GM18873 (cell line): ENCODE results near the gene NTF3.

Experiments
- ATAC-seq: cut with Tn5 transposase; IDR thresholded peaks from one replicate; pipeline ENCODE4 v1.9.1; 2021; ENCODE audit warnings: mild to moderate bottlenecking, moderate library complexity, moderate number of reproducible peaks; ENCODE audit not compliant: unreplicated experiment, low FRiP score

NTF3 gene

GRCh38 chr12:5509102-5509501, 77.2 kb downstream of the NTF3 start:
- ATAC-seq = no peak

- ATAC-seq = no peak
These were observed 77.6 kb downstream of the NTF3 start for GRCh38 chr12:5509557-5509956.

DNA sequence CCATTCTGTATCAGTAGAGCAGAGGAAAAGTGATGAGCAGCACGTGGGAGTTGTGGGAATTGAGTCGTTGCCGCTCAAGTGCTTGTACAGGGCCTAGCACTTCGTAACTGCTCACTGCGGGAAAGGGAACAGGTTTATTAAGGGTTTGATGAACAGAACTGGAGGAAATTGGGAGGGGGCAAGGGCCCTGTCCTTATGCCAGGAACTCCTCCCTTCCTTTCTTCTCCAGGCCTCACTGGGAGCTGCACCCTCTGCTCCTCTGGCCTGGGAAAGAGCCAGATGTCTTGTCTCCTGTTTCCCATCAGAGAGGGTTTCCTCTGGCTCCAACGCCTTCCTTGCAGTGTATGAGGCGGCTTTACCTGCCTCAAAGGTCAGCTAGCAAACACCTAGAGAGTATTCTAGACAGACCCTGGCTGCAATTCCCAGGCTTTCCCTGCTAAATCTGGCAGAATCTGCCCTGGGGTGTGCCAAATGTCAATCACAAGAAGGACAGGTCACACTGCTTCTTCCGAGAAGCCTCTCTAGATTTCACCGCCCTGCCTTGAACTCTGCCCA, 78.4 kb downstream of the NTF3 start:
- no peak for ATAC-seq

DNA sequence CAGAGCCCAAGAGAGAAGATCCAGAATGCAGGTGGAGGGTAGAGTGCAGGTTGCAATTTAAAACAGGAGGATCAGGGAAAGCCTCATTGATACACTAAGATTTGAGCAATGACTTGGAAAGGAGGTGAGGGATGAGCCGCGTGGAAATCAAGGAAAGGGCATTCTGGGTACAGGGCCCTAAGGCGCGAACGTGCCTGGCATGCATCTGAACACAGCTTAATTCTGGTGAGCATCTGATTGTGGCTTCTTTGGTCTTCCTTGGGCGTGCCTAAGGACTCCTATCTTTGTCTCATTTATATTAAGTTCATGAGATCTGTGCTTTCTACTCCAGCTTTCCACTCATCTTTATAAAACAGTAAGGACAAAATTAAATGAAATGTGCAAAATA, 79.3 kb downstream of the NTF3 start:
- no peak for ATAC-seq

- ATAC-seq = no peak
These were observed 80.0 kb downstream of the NTF3 start for GRCh38 chr12:5511644-5512600.

DNA sequence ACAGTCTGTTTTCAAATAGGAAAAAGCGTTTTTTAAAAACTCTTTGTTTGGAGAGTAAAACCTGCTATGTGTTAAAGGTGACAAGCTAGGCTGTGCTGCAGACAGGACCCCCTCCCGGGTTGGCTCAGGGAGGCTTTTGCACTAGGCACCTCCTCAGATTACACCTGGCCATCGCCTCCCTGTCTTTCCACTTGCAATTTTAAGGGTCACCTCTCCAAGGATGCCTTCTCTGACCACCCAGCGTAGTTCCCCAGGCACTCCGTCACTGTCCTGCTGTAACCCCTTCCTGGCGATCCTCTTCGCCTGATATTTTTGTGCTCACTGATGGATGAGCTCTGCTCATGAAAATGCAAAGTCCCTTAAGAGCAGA, 80.7 kb downstream of the NTF3 start:
- ATAC-seq = no peak

- ATAC-seq = no peak
These were observed 81.5 kb downstream of the NTF3 start for GRCh38 chr12:5513406-5513805.

- no peak for ATAC-seq
These were observed 82.1 kb downstream of the NTF3 start for GRCh38 chr12:5514016-5514415.

GRCh38 chr12:5514545-5514944, 82.6 kb downstream of the NTF3 start:
- no peak for ATAC-seq

- ATAC-seq = no peak
These were observed 83.5 kb downstream of the NTF3 start for GRCh38 chr12:5515458-5515857.

DNA sequence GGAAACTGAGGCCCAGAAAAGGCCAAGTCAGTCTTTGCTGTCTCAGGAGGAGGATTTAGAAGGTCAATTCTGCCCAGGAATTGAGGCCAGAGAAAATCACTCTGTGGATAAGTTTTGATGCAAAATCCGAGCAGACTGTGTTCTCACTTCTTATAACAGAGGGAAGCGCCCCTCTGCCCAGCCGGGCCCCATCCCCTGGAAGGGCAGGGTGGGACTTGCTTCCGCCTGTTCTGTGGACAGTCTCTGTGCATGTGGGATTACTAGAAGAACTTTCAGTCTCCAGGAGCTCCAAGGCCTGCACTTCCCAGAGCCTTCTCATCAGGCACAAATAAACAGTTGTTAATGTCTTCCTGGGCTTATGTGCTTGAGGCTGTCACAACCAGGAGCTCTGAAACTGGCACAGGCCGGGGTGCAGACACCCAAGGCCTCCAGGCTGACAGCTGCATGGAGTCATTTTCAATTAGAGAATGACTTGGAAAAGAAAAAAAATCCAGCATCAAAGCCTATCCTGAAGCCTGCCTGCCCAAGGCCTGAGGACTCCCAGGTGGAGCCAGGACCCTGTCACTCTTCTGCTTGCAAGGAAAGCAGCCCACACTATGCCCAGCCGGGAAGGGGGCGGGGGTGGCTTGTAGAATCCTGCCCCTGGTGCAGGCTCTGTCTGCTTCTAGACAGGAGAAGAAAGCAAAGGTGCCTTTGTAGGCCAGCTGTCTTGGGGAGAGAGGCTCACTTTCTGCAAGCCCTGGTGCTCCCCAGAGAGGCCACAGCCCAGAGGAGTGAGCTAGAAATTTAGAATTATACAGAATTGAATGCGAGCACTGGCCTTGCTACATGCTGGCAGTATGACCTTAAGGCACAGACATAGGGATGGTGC, 84.7 kb downstream of the NTF3 start:
- no peak for ATAC-seq

GRCh38 chr12:5518584-5519365, 86.9 kb downstream of the NTF3 start:
- no peak for ATAC-seq

DNA sequence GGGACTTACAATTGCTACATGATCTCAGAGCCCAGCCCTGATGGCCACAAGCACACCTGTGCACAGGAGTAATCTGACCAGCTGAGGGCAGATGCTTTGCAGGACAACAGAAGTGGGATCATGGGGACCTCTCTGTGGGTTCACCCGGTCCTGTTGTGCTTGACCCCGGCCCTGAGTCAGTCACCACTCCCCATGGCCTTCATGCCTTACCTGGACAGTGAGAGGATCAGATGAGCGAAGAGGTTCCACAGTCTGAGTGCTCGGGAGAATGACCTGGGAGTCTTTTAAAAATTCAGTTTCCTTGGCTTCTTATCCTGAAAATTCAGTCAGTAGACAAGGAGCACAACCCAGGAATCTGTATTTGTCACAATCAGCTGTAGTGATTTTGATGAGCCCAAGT, 88.1 kb downstream of the NTF3 start:
- no peak for ATAC-seq

DNA sequence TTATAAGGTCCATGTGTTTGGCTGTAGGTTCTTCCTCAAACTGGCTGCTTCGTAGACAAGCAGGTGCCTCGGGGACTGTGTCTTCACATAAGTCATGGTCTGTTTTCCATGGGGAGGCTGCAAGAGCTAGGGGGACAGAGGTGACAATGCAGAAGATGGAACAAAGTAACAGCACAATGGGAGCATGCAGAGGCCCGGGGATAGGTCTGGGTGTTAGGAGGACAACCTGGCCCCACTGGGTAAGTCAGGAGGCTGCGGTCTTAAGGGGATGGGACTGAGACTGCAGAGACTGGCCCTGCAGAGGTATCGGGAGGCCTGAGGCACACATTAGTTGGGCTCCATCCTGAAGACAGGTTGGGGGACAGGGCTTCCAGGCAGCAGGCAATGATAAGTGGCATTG, 88.9 kb downstream of the NTF3 start:
- no peak for ATAC-seq

DNA sequence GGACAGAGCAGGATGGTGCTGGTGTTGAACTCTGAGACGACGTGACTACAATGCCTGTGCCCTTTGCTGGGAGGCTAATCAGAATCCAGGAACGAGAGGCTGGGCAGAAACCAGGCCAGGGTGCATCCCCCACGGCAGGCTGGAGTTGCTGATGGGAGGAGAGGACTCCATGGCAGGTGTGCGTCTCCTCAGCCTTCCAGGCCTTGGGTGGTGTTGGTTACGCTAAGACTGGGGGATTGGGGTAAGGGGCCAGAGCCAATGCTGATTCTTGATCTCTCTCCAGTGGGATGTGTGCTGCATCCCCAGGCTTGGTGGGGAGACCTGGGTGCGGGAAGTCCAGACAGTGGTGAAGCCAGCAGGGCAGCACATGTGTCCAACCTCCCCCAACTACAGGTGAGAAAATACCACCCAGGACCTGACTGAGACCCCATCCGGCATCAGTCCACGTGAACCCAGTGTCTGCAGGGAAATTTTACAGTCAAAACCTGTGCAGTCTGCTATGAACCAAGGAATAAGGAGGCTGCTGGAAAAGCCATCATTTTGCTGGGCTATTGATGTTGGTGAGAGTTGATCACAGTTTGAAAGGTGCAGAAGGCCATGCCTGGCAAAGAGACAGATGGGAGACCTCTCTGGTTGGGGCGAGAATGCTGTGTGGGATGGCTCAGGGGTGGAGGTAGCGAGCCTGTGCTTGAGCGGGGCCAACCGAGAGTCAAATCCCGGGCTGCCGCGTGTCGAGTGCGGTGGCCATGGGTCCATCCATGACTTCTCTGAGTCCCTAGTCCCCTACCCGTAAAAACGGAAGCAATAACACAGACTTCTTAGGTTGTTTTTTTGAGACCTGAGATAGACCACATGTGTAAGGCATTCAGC, 89.8 kb downstream of the NTF3 start:
- no peak for ATAC-seq

DNA sequence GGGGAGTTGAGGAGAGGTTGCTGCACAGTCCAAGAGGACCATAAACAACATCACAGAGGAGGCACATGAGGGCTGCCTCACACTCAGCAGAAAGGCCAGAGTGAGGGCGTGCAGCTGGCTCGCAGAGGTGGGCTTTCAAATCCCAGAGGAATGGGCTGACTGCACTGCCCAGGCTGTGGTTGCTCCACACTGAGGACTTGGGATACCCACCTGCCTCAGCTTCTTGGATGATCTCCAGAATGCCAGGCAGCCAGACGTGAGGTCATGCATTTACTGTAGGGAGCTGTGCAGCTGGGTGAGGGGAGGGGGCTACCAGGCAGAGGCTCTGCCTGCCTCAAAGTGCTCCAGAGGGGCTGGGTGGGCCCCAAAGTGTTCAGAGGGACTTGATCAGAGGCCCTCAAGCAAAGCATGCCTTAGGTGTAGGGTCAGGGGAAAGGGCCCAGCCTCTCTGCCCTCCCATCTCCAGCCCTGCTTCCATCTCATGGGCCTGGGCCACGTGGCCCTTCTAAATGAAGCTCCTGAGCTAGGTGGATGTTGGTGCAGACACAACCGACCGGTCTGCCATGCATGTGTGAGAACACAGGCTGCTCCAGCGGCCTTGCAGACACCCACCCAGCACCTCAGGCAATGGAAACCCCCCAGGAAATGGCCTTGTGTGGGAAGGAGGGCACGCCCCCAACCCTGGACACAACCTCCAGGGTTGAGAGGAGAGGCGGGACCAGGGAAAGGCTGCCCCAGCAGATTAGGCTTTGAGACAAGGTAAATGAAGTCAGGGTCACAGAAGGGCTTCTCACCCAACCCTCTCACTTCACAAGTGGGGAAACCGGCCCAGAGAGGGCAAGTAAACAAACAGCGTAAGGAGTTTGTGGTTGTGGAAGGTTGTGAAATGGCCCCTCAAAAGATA, 90.8 kb downstream of the NTF3 start:
- no peak for ATAC-seq

DNA sequence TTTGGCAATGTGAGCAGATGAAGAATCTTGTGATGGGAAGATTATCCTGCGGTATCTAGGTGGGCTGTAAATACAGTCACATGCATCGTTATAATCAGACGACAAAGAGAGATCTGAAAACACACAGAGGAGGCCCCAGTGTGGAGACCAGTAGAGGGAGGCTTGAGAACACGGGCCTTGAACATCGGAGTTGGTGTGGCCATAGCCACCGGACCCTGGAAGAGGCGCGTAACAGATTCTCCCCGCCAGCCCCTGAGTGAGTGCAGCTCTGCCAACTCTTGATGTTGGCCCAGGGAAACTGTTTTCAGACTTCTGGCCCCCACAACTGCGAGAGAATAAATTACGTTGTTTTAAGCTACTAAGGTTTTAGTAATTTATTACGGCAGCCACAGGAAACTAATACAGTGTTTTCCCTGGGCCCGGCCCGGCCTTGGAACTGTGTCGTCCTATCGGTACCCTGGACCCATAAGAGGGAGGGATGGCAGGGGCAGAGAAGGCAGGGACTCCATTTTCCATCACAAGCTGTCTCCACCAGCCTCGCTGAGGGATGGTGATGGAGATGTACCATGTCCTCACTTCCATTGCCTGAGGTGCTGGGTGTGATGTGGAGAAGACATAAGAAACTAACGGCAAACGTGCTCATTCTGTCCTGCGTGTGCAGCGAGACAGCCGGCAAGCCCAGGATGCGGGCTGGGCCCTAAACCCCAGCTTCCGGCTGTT, 91.6 kb downstream of the NTF3 start:
- ATAC-seq = no peak
